Fibroblast of lung (primary cell): Measurements from ENCODE around the gene ST6GAL1. TPM values are rescaled to one million over a fixed set of nuclear protein-coding genes. Genes with fewer than 3 reads are reported as not detected.
A peak's percentile ranks its signal among the peaks of the same experiment; 100 is the strongest.

Experiments
- DNase-seq, 2 donors: peaks; one replicate each; pipeline versions ENCODE4 v3.0.0 to v3.0.0-alpha.2; 2010; ENCODE audit warnings: low read depth in 2 of 2
- H2AFZ ChIP-seq: 2 replicates; pipeline ENCODE4 v1.5.1; 2012; ENCODE audit warnings: low read length, control low read depth, inconsistent platforms
- H3K27ac ChIP-seq: 2 replicates; pipeline ENCODE4 v1.5.1; 2011; ENCODE audit warnings: low read length, control low read depth; ENCODE audit not compliant: insufficient read depth
- H3K27me3 ChIP-seq: 2 replicates; pipeline ENCODE4 v1.5.1; 2011; ENCODE audit warnings: mild to moderate bottlenecking, low read length; ENCODE audit not compliant: control insufficient read depth, insufficient read depth
- H3K36me3 ChIP-seq: 2 replicates; pipeline ENCODE4 v1.5.1; 2011; ENCODE audit warnings: low read length; ENCODE audit not compliant: control insufficient read depth, insufficient read depth
- H3K4me1 ChIP-seq: 2 replicates; pipeline ENCODE4 v1.5.1; 2011; ENCODE audit warnings: low read length; ENCODE audit not compliant: control insufficient read depth, insufficient read depth; ENCODE audit errors: extremely low read depth
- H3K4me2 ChIP-seq: 2 replicates; pipeline ENCODE4 v1.5.1; 2011; ENCODE audit warnings: low read length, control low read depth; ENCODE audit not compliant: insufficient read depth; ENCODE audit errors: extremely low read depth
- H3K4me3 ChIP-seq, 4 experiments: fragments of 200-600 bp in 1 of 4; sonication (generic) in 1 of 4; replicated peaks in 1 of 4; 2 replicates each; pipeline ENCODE4 v1.5.1; 2011 to 2016; ENCODE audit warnings: low read length in 4 of 4, low read depth in 3 of 4, mild to moderate bottlenecking in 3 of 4, control low read depth in 2 of 4, inconsistent platforms in 1 of 4, mixed read lengths in 1 of 4; ENCODE audit not compliant: insufficient read depth in 1 of 4; ENCODE audit errors: control extremely low read depth in 1 of 4
- H3K79me2 ChIP-seq: 2 replicates; pipeline ENCODE4 v1.5.1; 2012; ENCODE audit warnings: mild to moderate bottlenecking, low read length, inconsistent platforms; ENCODE audit not compliant: control insufficient read depth, insufficient read depth
- H3K9ac ChIP-seq: 2 replicates; pipeline ENCODE4 v1.5.1; 2011; ENCODE audit warnings: mild to moderate bottlenecking, low read length, control low read depth; ENCODE audit not compliant: insufficient read depth
- H3K9me3 ChIP-seq: 2 replicates; pipeline ENCODE4 v1.5.1; 2012; ENCODE audit warnings: low read depth, low read length; ENCODE audit not compliant: control insufficient read depth, insufficient read depth
- H4K20me1 ChIP-seq: 2 replicates; pipeline ENCODE4 v1.5.1; 2011; ENCODE audit warnings: low read length; ENCODE audit not compliant: control insufficient read depth, insufficient read depth; ENCODE audit errors: extremely low read depth
- CTCF ChIP-seq, 2 donors: IDR thresholded peaks in 1 of 2; conservative IDR thresholded peaks in 1 of 2; 1 replicate in 1 of 2; 2 replicates in 1 of 2; pipeline ENCODE4 v1.5.1; 2011 to 2012; ENCODE audit warnings: low read length in 2 of 2, control low read depth in 1 of 2, inconsistent platforms in 1 of 2, low read depth in 1 of 2, mild to moderate bottlenecking in 1 of 2
- EZH2 ChIP-seq: IDR thresholded peaks from 2 replicates; pipeline ENCODE4 v1.5.1; 2012; ENCODE audit warnings: low read length, control low read depth, mild to moderate bottlenecking; ENCODE audit errors: missing control alignments
- polyA minus RNA-seq: library from RNA; depleted of rRNA, polyadenylated mRNA; stranded (reverse); fragments of >200 nt; gene quantifications from 2 replicates; pipeline ENCODE4 v1.2.3, GENCODE V29; 2011; ENCODE audit warnings: low replicate concordance
- polyA plus RNA-seq, 2 donors: library from polyadenylated mRNA; depleted of rRNA in 1 of 2; stranded (reverse) in 1 of 2; unstranded in 1 of 2; fragments of >200 nt; gene quantifications; 2 replicates each; pipeline ENCODE4 v1.2.1, GENCODE V29; 2011 to 2012; ENCODE audit warnings: missing spikeins in 1 of 2
- total RNA-seq: library from RNA; depleted of rRNA; stranded (reverse); fragments of >200 nt; gene quantifications from 2 replicates; pipeline ENCODE4 v1.2.1, GENCODE V29; 2014

ST6GAL1 gene
- total RNA-seq (0.83 and 1.3 TPM in 2 replicates), polyA plus RNA-seq (1.00 and 1.3 TPM in 2 replicates), polyA minus RNA-seq (2.2 and 4.4 TPM in 2 replicates)
- 1.3 and 1.6 TPM in 2 replicates for polyA plus RNA-seq (2012)

- Histone ChIP-seq H3K27ac (no peak within 1 kb of the TSS), H3K9ac (no peak within 1 kb of the TSS), H3K4me2 (peak within 1 kb of the TSS; percentile 100), H3K36me3 (no peaks in the 10 kb centered on the region), H3K4me1 (peaks cover 3% of the 10 kb centered on the region), H3K4me3 (peak within 1 kb of the TSS; percentile 61 to 74 (median 66)), H2AFZ (peak within 1 kb of the TSS; percentile 87), H3K9me3 (no peaks in the 10 kb centered on the region), H4K20me1 (no peaks in the 10 kb centered on the region), H3K79me2 (no peaks in the 10 kb centered on the region), H3K27me3 (peaks cover 3% of the 10 kb centered on the region)
- peak; percentile 59 to 63 for DNase-seq
- no peak for TF ChIP-seq EZH2
- peak; percentile 30 to 50 for TF ChIP-seq CTCF (conservative IDR thresholded peaks at IDR 0.05 in 1 of 2, IDR thresholded peaks at IDR 0.05 in 1 of 2; ENCODE audit: low read depth in 1 of 2, low read length in 2 of 2)
Measured at GRCh38 chr3:186930143-186930640, at the start of gene ST6GAL1. Gene ST6GAL1 (plus strand): TSS chr3:186930526. CDS start chr3:187042704, 112,178 bp downstream.

- Histone ChIP-seq H3K79me2 (no peaks in the 10 kb centered on the region), H3K4me2 (no peak overlapping the region), H4K20me1 (no peaks in the 10 kb centered on the region), H3K27me3 (no peaks in the 10 kb centered on the region), H3K9me3 (no peaks in the 10 kb centered on the region), H3K9ac (no peak overlapping the region), H3K27ac (no peak overlapping the region), H3K36me3 (no peaks in the 10 kb centered on the region), H3K4me1 (no peaks in the 10 kb centered on the region), H2AFZ (no peak overlapping the region), H3K4me3 (no peak overlapping the region)
- DNase-seq, result no peak
- TF ChIP-seq CTCF (conservative IDR thresholded peaks at IDR 0.05 in 1 of 2, IDR thresholded peaks at IDR 0.05 in 1 of 2; ENCODE audit: low read depth in 1 of 2, low read length in 2 of 2) (no peak), EZH2 (no peak)
Measured at GRCh38 chr3:186882150-186882524, 48.2 kb upstream of the ST6GAL1 start.

- DNase-seq, result peak; percentile 40 to 86
- H4K20me1 ChIP-seq, result no peaks in the 10 kb centered on the region
- H3K4me1 ChIP-seq, result no peaks in the 10 kb centered on the region
- H3K79me2 ChIP-seq, result no peaks in the 10 kb centered on the region
- no peaks in the 10 kb centered on the region for H3K27me3 ChIP-seq
- H3K9me3 ChIP-seq, result no peaks in the 10 kb centered on the region
- H3K36me3 ChIP-seq, result no peaks in the 10 kb centered on the region
- no peak overlapping the region for H3K4me2 ChIP-seq
- no peak overlapping the region for H2AFZ ChIP-seq
- TF ChIP-seq EZH2, result no peak
- no peak for TF ChIP-seq CTCF (conservative IDR thresholded peaks at IDR 0.05 in 1 of 2, IDR thresholded peaks at IDR 0.05 in 1 of 2; ENCODE audit: low read depth in 1 of 2, low read length in 2 of 2)
- H3K4me3 ChIP-seq, result no peak overlapping the region
- H3K9ac ChIP-seq, result no peak overlapping the region
- H3K27ac ChIP-seq, result no peak overlapping the region
Measured at GRCh38 chr3:186882881-186883685, 47.2 kb upstream of the ST6GAL1 start.
